ENCODE measurements around the gene DCAF6.

The DCAF6 gene

GRCh38 chr1:167900907-167901306 is 35.6 kb upstream of the DCAF6 start:
- Histone ChIP-seq H3K27me3 (no peaks in the 10 kb centered on the region), H3K4me1 (no peaks in the 10 kb centered on the region), H3K9me3 (no peaks in the 10 kb centered on the region), H3K36me3 (no peaks in the 10 kb centered on the region), H3K4me3 (ENCODE audit: low read depth, low read length) (no peak overlapping the region)
- TF ChIP-seq CTCF (IDR thresholded peaks at IDR 0.05; ENCODE audit: low read depth, low read length), result no peak
- no peak for DNase-seq

GRCh38 chr1:167904652-167905130 is 31.8 kb upstream of the DCAF6 start:
- Histone ChIP-seq H3K4me3 (ENCODE audit: low read depth, low read length) (no peak overlapping the region), H3K9me3 (no peaks in the 10 kb centered on the region), H3K27me3 (no peaks in the 10 kb centered on the region), H3K4me1 (no peaks in the 10 kb centered on the region), H3K36me3 (no peaks in the 10 kb centered on the region)
- TF ChIP-seq CTCF (IDR thresholded peaks at IDR 0.05; ENCODE audit: low read depth, low read length), result no peak
- DNase-seq, result no peak

- DNase-seq, result no peak
- H3K36me3 ChIP-seq, result no peaks in the 10 kb centered on the region
- TF ChIP-seq CTCF (IDR thresholded peaks at IDR 0.05; ENCODE audit: low read depth, low read length), result no peak
- H3K4me3 ChIP-seq (ENCODE audit: low read depth, low read length), result no peak overlapping the region
- H3K4me1 ChIP-seq, result no peaks in the 10 kb centered on the region
- H3K9me3 ChIP-seq, result no peaks in the 10 kb centered on the region
- no peaks in the 10 kb centered on the region for H3K27me3 ChIP-seq
Observed at GRCh38 chr1:167905182-167905581, 31.3 kb upstream of the DCAF6 start.

- Histone ChIP-seq H3K4me3 (ENCODE audit: low read depth, low read length) (no peak overlapping the region), H3K9me3 (no peaks in the 10 kb centered on the region), H3K4me1 (no peaks in the 10 kb centered on the region), H3K36me3 (no peaks in the 10 kb centered on the region), H3K27me3 (no peaks in the 10 kb centered on the region)
- no peak for DNase-seq
- TF ChIP-seq CTCF (IDR thresholded peaks at IDR 0.05; ENCODE audit: low read depth, low read length), result no peak
Observed at GRCh38 chr1:167905671-167906070, 30.8 kb upstream of the DCAF6 start.

- Histone ChIP-seq H3K36me3 (no peaks in the 10 kb centered on the region), H3K4me1 (peaks cover under 1% of the 10 kb centered on the region; the same call in 1 of the 2 replicates), H3K27me3 (no peaks in the 10 kb centered on the region), H3K4me3 (ENCODE audit: low read depth, low read length) (no peak overlapping the region), H3K9me3 (no peaks in the 10 kb centered on the region)
- no peak for DNase-seq
- no peak for TF ChIP-seq CTCF (IDR thresholded peaks at IDR 0.05; ENCODE audit: low read depth, low read length)
Observed at GRCh38 chr1:167909691-167910180, 26.7 kb upstream of the DCAF6 start.

- H3K4me1 ChIP-seq, result peaks cover 3% of the 10 kb centered on the region; the same call in 1 of the 2 replicates
- TF ChIP-seq CTCF (IDR thresholded peaks at IDR 0.05; ENCODE audit: low read depth, low read length), result no peak
- H3K27me3 ChIP-seq, result no peaks in the 10 kb centered on the region
- H3K4me3 ChIP-seq (ENCODE audit: low read depth, low read length), result no peak overlapping the region
- no peak for DNase-seq
- no peaks in the 10 kb centered on the region for H3K9me3 ChIP-seq
- H3K36me3 ChIP-seq, result no peaks in the 10 kb centered on the region
Observed at GRCh38 chr1:167910530-167910929, 26.0 kb upstream of the DCAF6 start.

Data from BE2C (cell line).